ENCODE measurements around the gene ASAP2.

Gene ASAP2

GRCh38 chr2:9278439-9278838 lies 71.8 kb downstream of the ASAP2 start:
- TF ChIP-seq CTCF (IDR thresholded peaks at IDR 0.05; ENCODE audit: low read depth, low read length, missing control alignments) = no peak
- H3K27me3 ChIP-seq (replicated peaks) = no peaks in the 10 kb centered on the region
- in situ Hi-C loops (cut with HindIII; ENCODE audit: low pct_ligation_motif_present, low sequenced_read_pairs) = no loop called here
- peaks cover 14% of the 10 kb centered on the region for H3K36me3 ChIP-seq (replicated peaks)
- no peak overlapping the region for H3K27ac ChIP-seq
- no peak for DNase-seq
- no peak overlapping the region for H3K4me3 ChIP-seq (ENCODE audit: low read depth, low read length)

- in situ Hi-C loops (cut with HindIII; ENCODE audit: low pct_ligation_motif_present, low sequenced_read_pairs) = no loop called here
- Histone ChIP-seq H3K36me3 (replicated peaks) (peaks cover 14% of the 10 kb centered on the region), H3K27me3 (replicated peaks) (no peaks in the 10 kb centered on the region), H3K4me3 (ENCODE audit: low read depth, low read length) (no peak overlapping the region), H3K27ac (no peak overlapping the region)
- TF ChIP-seq CTCF (IDR thresholded peaks at IDR 0.05; ENCODE audit: low read depth, low read length, missing control alignments) = no peak
- DNase-seq = no peak
These were observed 72.8 kb downstream of the ASAP2 start for GRCh38 chr2:9279426-9279825.

GRCh38 chr2:9280224-9280623 lies 73.6 kb downstream of the ASAP2 start:
- no peak for TF ChIP-seq CTCF (IDR thresholded peaks at IDR 0.05; ENCODE audit: low read depth, low read length, missing control alignments)
- Histone ChIP-seq H3K36me3 (replicated peaks) (peaks cover 14% of the 10 kb centered on the region), H3K27me3 (replicated peaks) (no peaks in the 10 kb centered on the region), H3K27ac (no peak overlapping the region), H3K4me3 (ENCODE audit: low read depth, low read length) (no peak overlapping the region)
- in situ Hi-C loops (cut with HindIII; ENCODE audit: low pct_ligation_motif_present, low sequenced_read_pairs) = no loop called here
- DNase-seq = no peak

- Histone ChIP-seq H3K27me3 (replicated peaks) (no peaks in the 10 kb centered on the region), H3K4me3 (ENCODE audit: low read depth, low read length) (no peak overlapping the region), H3K36me3 (replicated peaks) (peaks cover 14% of the 10 kb centered on the region), H3K27ac (no peak overlapping the region)
- no peak for DNase-seq
- TF ChIP-seq CTCF (IDR thresholded peaks at IDR 0.05; ENCODE audit: low read depth, low read length, missing control alignments) = no peak
- in situ Hi-C loops (cut with HindIII; ENCODE audit: low pct_ligation_motif_present, low sequenced_read_pairs) = no loop called here
These were observed 74.5 kb downstream of the ASAP2 start for GRCh38 chr2:9281145-9281544.

- TF ChIP-seq CTCF (IDR thresholded peaks at IDR 0.05; ENCODE audit: low read depth, low read length, missing control alignments) = no peak
- in situ Hi-C loops (cut with HindIII; ENCODE audit: low pct_ligation_motif_present, low sequenced_read_pairs) = no loop called here
- Histone ChIP-seq H3K27me3 (replicated peaks) (no peaks in the 10 kb centered on the region), H3K4me3 (ENCODE audit: low read depth, low read length) (no peak overlapping the region), H3K27ac (no peak overlapping the region), H3K36me3 (replicated peaks) (peaks cover 14% of the 10 kb centered on the region)
- no peak for DNase-seq
These were observed 75.8 kb downstream of the ASAP2 start for GRCh38 chr2:9282128-9283112.

Data from brain microvascular endothelial cell (primary cell).